Lung (tissue), 16 donors: Measurements from ENCODE around the gene CCDC73. TPM values are rescaled to one million over a fixed set of nuclear protein-coding genes. Genes with fewer than 3 reads are reported as not detected.

Experiments
- ATAC-seq: fragments of 200-7000 bp; cut with Tn5 transposase; one replicate; pipeline ENCODE4 v1.9.1; 2020; ENCODE audit warnings: moderate number of reproducible peaks; ENCODE audit not compliant: insufficient read depth, low FRiP score
- DNase-seq, 3 donors: peaks; one replicate each; pipeline ENCODE4 v3.0.0-alpha.2; 2013 to 2017
- H3K27ac ChIP-seq, 2 donors: one replicate each; pipeline ENCODE4 v1.5.1; 2013; ENCODE audit warnings: mild to moderate bottlenecking in 2 of 2, moderate library complexity in 2 of 2, control low read depth in 1 of 2, inconsistent platforms in 1 of 2, low read depth in 1 of 2, low read length in 1 of 2
- H3K27me3 ChIP-seq, 3 donors: one replicate each; pipeline ENCODE4 v1.5.1; 2013; ENCODE audit warnings: low read length in 2 of 3; ENCODE audit not compliant: control insufficient read depth in 3 of 3, insufficient read depth in 3 of 3
- H3K36me3 ChIP-seq, 4 donors: one replicate each; pipeline ENCODE4 v1.5.1; 2013; ENCODE audit warnings: low read length in 4 of 4, mild to moderate bottlenecking in 1 of 4, moderate library complexity in 1 of 4; ENCODE audit not compliant: control insufficient read depth in 4 of 4, insufficient read depth in 4 of 4
- H3K4me1 ChIP-seq, 5 donors: one replicate each; pipeline ENCODE4 v1.5.1; 2013; ENCODE audit warnings: low read length in 5 of 5, mild to moderate bottlenecking in 2 of 5, moderate library complexity in 1 of 5; ENCODE audit not compliant: control insufficient read depth in 5 of 5, insufficient read depth in 5 of 5
- H3K4me3 ChIP-seq: one replicate; pipeline ENCODE4 v1.5.1; 2013; ENCODE audit warnings: mild to moderate bottlenecking, control low read depth, moderate library complexity
- H3K9ac ChIP-seq, 2 donors: one replicate each; pipeline ENCODE4 v1.5.1; 2013; ENCODE audit warnings: low read length in 2 of 2, control low read depth in 1 of 2; ENCODE audit not compliant: insufficient read depth in 1 of 2
- H3K9me3 ChIP-seq, 4 donors: one replicate each; pipeline ENCODE4 v1.5.1; 2013; ENCODE audit warnings: low read length in 3 of 4, mild to moderate bottlenecking in 1 of 4, moderate library complexity in 1 of 4; ENCODE audit not compliant: control insufficient read depth in 4 of 4, insufficient read depth in 3 of 4
- CTCF ChIP-seq: IDR thresholded peaks from 2 replicates; pipeline ENCODE4 v1.5.1; 2012; ENCODE audit warnings: mild to moderate bottlenecking; ENCODE audit errors: control extremely low read depth, extremely low read depth
- WGBS, 2 donors: extraction: QIAGEN DNeasy Blood & Tissue Kit; methylation state at CpG; one replicate each; pipeline ENCODE4 v1.1.7; 2013; 5-methylcytosine and 5-hydroxymethylcytosine counted together
- long read RNA-seq, 5 donors: transcript quantifications; one replicate each; lab custom pipeline, GENCODE V29; 2026
- polyA plus RNA-seq, 2 donors: library from polyadenylated mRNA; stranded (reverse); fragments of 200-250 nt; gene quantifications; one replicate each; pipeline ENCODE4 v1.2.1, GENCODE V29; 2013
- total RNA-seq, 2 donors: library from RNA; depleted of rRNA in 1 of 2; stranded (reverse); fragments of >200 nt in 1 of 2; gene quantifications; one replicate each; pipeline ENCODE4 v1.2.1, GENCODE V29; 2014 to 2021
- donor health status: control.
- donor health status: control.
- donor health status: Bipolar disorder and iron deficiency.
- donor health status: healthy.
- donor health status: DM: yes; HTN: yes; CAD: no.

Gene CCDC73
- total RNA-seq (under 1 TPM; 0.09 to 0.17 TPM), polyA plus RNA-seq (under 1 TPM; 0.03 to 0.10 TPM)
- long read RNA-seq, donor 1, partial matches to known transcripts, result 332 of 485 reads
- long read RNA-seq, donor 1, other reads (novel, unspliced or antisense), result 153 of 485 reads
- long read RNA-seq, donor 2, result 0 reads
- long read RNA-seq, donor 3, result 0 reads
- long read RNA-seq, donor 4, partial matches to known transcripts, result 14 of 14 reads
- long read RNA-seq, donor 4, other reads (novel, unspliced or antisense), result 0 of 14 reads
- long read RNA-seq, donor 5, result 0 reads

GRCh38 chr11:32794439-32794838 lies at the start of gene CCDC73:
Gene CCDC73 (minus strand): TSS chr11:32794662. CDS start chr11:32760243, 34,419 bp downstream.
- H3K4me1 ChIP-seq, result peaks cover 0 to 3% (median 0%) of the 10 kb centered on the region in 5 donors
- no peak within 1 kb of the TSS for H3K27ac ChIP-seq
- DNase-seq (no peak), ATAC-seq (no peak)
- no peaks in the 10 kb centered on the region for H3K9me3 ChIP-seq
- H3K4me3 ChIP-seq, result no peak within 1 kb of the TSS
- 94 to 99% methylated on average over 12 of the region's 12 CpGs for WGBS, 2 donors
- H3K36me3 ChIP-seq, result no peaks in the 10 kb centered on the region
- no peak within 1 kb of the TSS for H3K9ac ChIP-seq
- no peak for TF ChIP-seq CTCF
- peaks cover 0 to 2% (median 0%) of the 10 kb centered on the region in 3 donors for H3K27me3 ChIP-seq

- WGBS, 2 donors, result 42 to 67% methylated on average over 3 of the region's 3 CpGs
- no peak for TF ChIP-seq CTCF
- Histone ChIP-seq H3K27me3 (no peaks in the 10 kb centered on the region), H3K9me3 (peaks cover 0 to 5% (median 0%) of the 10 kb centered on the region in 4 donors), H3K4me3 (no peak overlapping the region), H3K27ac (no peak overlapping the region), H3K36me3 (no peaks in the 10 kb centered on the region), H3K4me1 (no peaks in the 10 kb centered on the region), H3K9ac (no peak overlapping the region)
- DNase-seq (no peak), ATAC-seq (no peak)
Observed at GRCh38 chr11:32843544-32843943, 49.1 kb upstream of the CCDC73 start.

- Histone ChIP-seq H3K9ac (no peak overlapping the region), H3K9me3 (no peaks in the 10 kb centered on the region), H3K4me3 (no peak overlapping the region), H3K36me3 (no peaks in the 10 kb centered on the region), H3K27me3 (no peaks in the 10 kb centered on the region), H3K4me1 (no peaks in the 10 kb centered on the region), H3K27ac (no peak overlapping the region)
- 71 to 83% methylated on average over 2 of the region's 2 CpGs for WGBS, 2 donors
- no peak for ATAC-seq
- TF ChIP-seq CTCF, result no peak
- no peak for DNase-seq
Observed at GRCh38 chr11:32840587-32840986, 46.1 kb upstream of the CCDC73 start.

GRCh38 chr11:32839308-32839707 lies 44.8 kb upstream of the CCDC73 start:
- no peaks in the 10 kb centered on the region for H3K27me3 ChIP-seq
- no peak for TF ChIP-seq CTCF
- H3K9ac ChIP-seq, result no peak overlapping the region
- H3K4me3 ChIP-seq, result no peak overlapping the region
- ATAC-seq, result no peak
- 96 to 100% methylated on average over 2 of the region's 2 CpGs for WGBS, 2 donors
- no peak for DNase-seq
- no peaks in the 10 kb centered on the region for H3K9me3 ChIP-seq
- H3K4me1 ChIP-seq, result no peaks in the 10 kb centered on the region
- H3K27ac ChIP-seq, result no peak overlapping the region
- no peaks in the 10 kb centered on the region for H3K36me3 ChIP-seq
